GM12878 (cell line): ENCODE measurements around the gene UROC1. TPM values are rescaled to one million over a fixed set of nuclear protein-coding genes. Genes with fewer than 3 reads are reported as not detected.

Source experiments
- ATF2 ChIP-seq: IDR thresholded peaks from 2 replicates; pipeline ENCODE4 v1.6.1; 2012; ENCODE audit warnings: low read length, inconsistent platforms
- CEBPZ ChIP-seq: fragments of 150-350 bp; IDR thresholded peaks from 2 replicates; pipeline ENCODE4 v1.6.1; 2016; ENCODE audit warnings: low read depth, low read length
- E4F1 ChIP-seq: fragments of 450-650 bp; IDR thresholded peaks from 2 replicates; pipeline ENCODE4 v1.6.1; 2018; ENCODE audit warnings: borderline replicate concordance, mild to moderate bottlenecking; ENCODE audit not compliant: partially characterized antibody
- GABPA ChIP-seq: IDR thresholded peaks from 2 replicates; pipeline ENCODE4 v1.6.1; 2014; ENCODE audit warnings: antibody characterized with exemption, low read depth, mild to moderate bottlenecking, inconsistent platforms
- LARP7 ChIP-seq: fragments of 450-650 bp; IDR thresholded peaks from 2 replicates; pipeline ENCODE4 v1.6.1; 2017; ENCODE audit warnings: mild to moderate bottlenecking
- NR2C1 ChIP-seq: fragments of 450-650 bp; IDR thresholded peaks from 2 replicates; pipeline ENCODE4 v1.6.1; 2017; ENCODE audit warnings: antibody characterized with exemption, mild to moderate bottlenecking, moderate library complexity
- PKNOX1 ChIP-seq: fragments of 450-650 bp; IDR thresholded peaks from 2 replicates; pipeline ENCODE4 v1.6.1; 2016; ENCODE audit warnings: mild to moderate bottlenecking
- USF1 ChIP-seq: IDR thresholded peaks from 2 replicates; pipeline ENCODE4 v1.6.1; 2011; ENCODE audit warnings: borderline replicate concordance, low read depth, mild to moderate bottlenecking, moderate library complexity, mixed read lengths, low read length; ENCODE audit not compliant: insufficient read depth; ENCODE audit errors: extremely low read length
- polyA plus RNA-seq, 11 experiments: library from polyadenylated mRNA; depleted of rRNA in 4 of 11; unstranded in 6 of 11; stranded (reverse) in 5 of 11; fragments of >200 nt; fragmentation: Nextera tagmentation in 4 of 11; fragmentation: Illumina TruSeq in 1 of 11; extraction: Ambion mirVana in 4 of 11; extraction: Trizol in 1 of 11; gene quantifications; 1 replicate in 1 of 11; 2 replicates in 10 of 11; pipeline versions ENCODE4 v1.2.1 to v1.2.3, GENCODE V29; 2011 to 2016; ENCODE audit warnings: inconsistent platforms in 2 of 11, missing spikeins in 2 of 11, low read depth in 1 of 11
- total RNA-seq, 4 experiments: library from RNA; depleted of rRNA in 3 of 4; stranded (reverse); fragments of >200 nt in 3 of 4; fragmentation: Illumina TruSeq in 1 of 4; extraction: Trizol in 1 of 4; gene quantifications; 2 replicates each; pipeline versions ENCODE4 v1.2.1 to v1.2.3, GENCODE V29; 2013 to 2021

UROC1 gene
- total and polyA plus RNA-seq, 10 of the 15 experiments (the other 5 are each of a cell fraction or from before 2014, with no cell fraction given), result 0.04 TPM; not detected in 9

GRCh38 chr3:126517291-126517951 lies at the start of gene UROC1 (continued):
- TF ChIP-seq E4F1 (no peak), ATF2 (no peak), GABPA (no peak), NR2C1 (no peak), PKNOX1 (no peak), USF1 (no peak), LARP7 (no peak), CEBPZ (no peak)
